GM23248 (cell line): Measurements from ENCODE around the gene L3MBTL1.

Source experiments
- EZH2 ChIP-seq: fragments of 200-600 bp; sonication (generic); IDR thresholded peaks from 2 replicates; pipeline ENCODE4 v1.6.1; 2018; ENCODE audit warnings: antibody characterized with exemption, mild to moderate bottlenecking; ENCODE audit not compliant: insufficient read depth, poor library complexity, severe bottlenecking
- EZH2phosphoT487 ChIP-seq: fragments of 200-600 bp; sonication (generic); IDR thresholded peaks from 2 replicates; pipeline ENCODE4 v1.6.1; 2018; ENCODE audit warnings: antibody characterized with exemption, moderate library complexity, mild to moderate bottlenecking, low read depth; ENCODE audit not compliant: insufficient read depth

DNA sequence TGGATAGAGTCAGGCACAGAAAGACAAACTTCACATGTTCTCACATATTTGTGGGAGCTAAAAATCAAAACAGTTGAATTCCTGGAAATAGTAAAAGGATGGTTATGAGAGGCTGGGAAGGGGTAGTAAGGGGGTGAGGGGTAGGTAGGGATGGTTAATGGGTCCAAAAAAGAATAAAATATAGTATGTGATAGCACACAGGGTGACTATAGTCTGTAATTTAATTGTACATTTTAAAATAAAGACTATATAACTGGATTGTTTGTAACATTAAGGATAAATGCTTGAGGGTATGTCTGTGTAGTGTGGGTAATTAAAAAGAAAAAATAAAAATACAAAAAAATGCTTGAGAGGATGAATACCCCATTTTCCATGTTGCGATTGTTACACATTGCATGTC is 39.9 kb upstream of the L3MBTL1 start:
- TF ChIP-seq EZH2phosphoT487: no peak
- TF ChIP-seq EZH2: no peak
